ENCODE data around the gene RFX4. TPM values are rescaled to one million over a fixed set of nuclear protein-coding genes. Genes with fewer than 3 reads are reported as not detected.

RFX4 gene
- total RNA-seq, 2 experiments from 2014 or later, result not detected

DNA sequence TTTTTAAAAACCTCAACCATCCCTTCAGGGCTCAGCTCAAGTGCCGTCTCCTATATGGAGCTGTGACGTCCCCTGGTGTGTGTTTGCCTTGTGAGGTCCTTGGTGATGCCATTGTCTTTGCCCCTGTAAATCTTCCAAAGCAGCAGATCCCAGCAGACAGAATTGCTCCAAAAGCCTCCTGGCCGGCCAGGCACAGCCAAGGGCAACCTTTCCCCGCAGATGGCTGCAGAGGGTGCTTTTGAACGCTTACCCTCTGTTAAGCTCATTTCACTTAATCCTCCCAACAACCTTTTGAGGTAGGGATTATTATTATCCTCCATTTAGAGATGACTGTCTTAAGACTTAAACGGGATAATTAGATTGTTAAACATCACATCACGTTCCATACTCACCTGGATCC lies 51.4 kb downstream of the RFX4 start:
- Histone ChIP-seq H3K4me1 (ENCODE audit: insufficient read depth, low read length, poor library complexity, severe bottlenecking) (no peaks in the 10 kb centered on the region), H2AFZ (ENCODE audit: low read length) (no peak overlapping the region), H3K4me2 (ENCODE audit: low read length) (no peak overlapping the region), H3K27ac (ENCODE audit: low read depth, low read length, poor library complexity, severe bottlenecking) (no peak overlapping the region), H3K4me3 (ENCODE audit: low read depth, low read length, poor library complexity, severe bottlenecking) (no peak overlapping the region), H4K20me1 (ENCODE audit: insufficient read depth, low read length) (no peaks in the 10 kb centered on the region), H3K79me2 (ENCODE audit: insufficient read depth, low read depth, low read length) (no peaks in the 10 kb centered on the region), H3K9me3 (ENCODE audit: low read length) (no peaks in the 10 kb centered on the region), H3K36me3 (ENCODE audit: insufficient read depth, low read length) (no peaks in the 10 kb centered on the region), H3K9me2 (ENCODE audit: insufficient read depth, low read length) (no peaks in the 10 kb centered on the region)
- DNase-seq (ENCODE audit: low spot score), result no peak
- ChIA-PET POLR2A (interaction anchor here (0.6 kb wide), 1 partner anchor 10 kb away, joined by 4 read pairs; no protein-coding TSS in a partner anchor), CTCF (ENCODE audit: unreplicated experiment) (no interaction called here)
- intact Hi-C loops (cut with micrococcal nuclease; ENCODE audit: unreplicated experiment), result no loop called here
- TF ChIP-seq EZH2phosphoT487 (IDR thresholded peaks at IDR 0.05; ENCODE audit: borderline replicate concordance, low read depth, low read length), result no peak
- TF ChIP-seq, protein P1, sequence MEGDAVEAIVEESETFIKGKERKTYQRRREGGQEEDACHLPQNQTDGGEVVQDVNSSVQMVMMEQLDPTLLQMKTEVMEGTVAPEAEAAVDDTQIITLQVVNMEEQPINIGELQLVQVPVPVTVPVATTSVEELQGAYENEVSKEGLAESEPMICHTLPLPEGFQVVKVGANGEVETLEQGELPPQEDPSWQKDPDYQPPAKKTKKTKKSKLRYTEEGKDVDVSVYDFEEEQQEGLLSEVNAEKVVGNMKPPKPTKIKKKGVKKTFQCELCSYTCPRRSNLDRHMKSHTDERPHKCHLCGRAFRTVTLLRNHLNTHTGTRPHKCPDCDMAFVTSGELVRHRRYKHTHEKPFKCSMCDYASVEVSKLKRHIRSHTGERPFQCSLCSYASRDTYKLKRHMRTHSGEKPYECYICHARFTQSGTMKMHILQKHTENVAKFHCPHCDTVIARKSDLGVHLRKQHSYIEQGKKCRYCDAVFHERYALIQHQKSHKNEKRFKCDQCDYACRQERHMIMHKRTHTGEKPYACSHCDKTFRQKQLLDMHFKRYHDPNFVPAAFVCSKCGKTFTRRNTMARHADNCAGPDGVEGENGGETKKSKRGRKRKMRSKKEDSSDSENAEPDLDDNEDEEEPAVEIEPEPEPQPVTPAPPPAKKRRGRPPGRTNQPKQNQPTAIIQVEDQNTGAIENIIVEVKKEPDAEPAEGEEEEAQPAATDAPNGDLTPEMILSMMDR (conservative IDR thresholded peaks at IDR 0.05; ENCODE audit: low read length), result no peak
- no TSS peak for BruUV-seq (replicated peaks)

DNA sequence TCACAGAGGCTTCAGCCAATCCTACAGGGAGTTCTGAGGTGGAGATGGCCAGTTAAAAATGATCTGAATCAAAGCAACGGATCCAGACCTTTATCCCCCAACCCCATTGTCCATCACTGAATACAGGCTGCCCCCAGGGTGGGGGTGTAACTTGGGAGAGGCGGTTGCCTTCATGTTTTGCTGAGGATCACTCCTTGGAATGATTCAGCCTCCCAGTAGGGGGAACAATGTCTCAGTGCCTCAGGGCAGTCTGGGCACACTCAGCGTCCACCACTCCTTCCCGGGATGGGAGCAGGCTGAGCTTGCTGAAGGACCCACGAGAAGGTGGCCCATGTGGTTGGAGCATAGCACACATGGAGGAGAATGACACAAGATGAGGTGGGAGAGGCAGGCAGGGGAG lies 60.2 kb downstream of the RFX4 start:
- Histone ChIP-seq H2AFZ (ENCODE audit: low read length) (no peak overlapping the region), H3K36me3 (ENCODE audit: insufficient read depth, low read length) (no peaks in the 10 kb centered on the region), H3K79me2 (ENCODE audit: insufficient read depth, low read depth, low read length) (no peaks in the 10 kb centered on the region), H3K27ac (ENCODE audit: low read depth, low read length, poor library complexity, severe bottlenecking) (no peak overlapping the region), H4K20me1 (ENCODE audit: insufficient read depth, low read length) (no peaks in the 10 kb centered on the region), H3K4me3 (ENCODE audit: low read depth, low read length, poor library complexity, severe bottlenecking) (no peak overlapping the region), H3K4me2 (ENCODE audit: low read length) (no peak overlapping the region), H3K9me3 (ENCODE audit: low read length) (no peaks in the 10 kb centered on the region), H3K4me1 (ENCODE audit: insufficient read depth, low read length, poor library complexity, severe bottlenecking) (no peaks in the 10 kb centered on the region), H3K9me2 (ENCODE audit: insufficient read depth, low read length) (no peaks in the 10 kb centered on the region)
- intact Hi-C loops (cut with micrococcal nuclease; ENCODE audit: unreplicated experiment), result no loop called here
- ChIA-PET CTCF (ENCODE audit: unreplicated experiment) (no interaction called here), POLR2A (no interaction called here)
- DNase-seq (ENCODE audit: low spot score), result no peak
- BruUV-seq (replicated peaks), result no TSS peak
- TF ChIP-seq, protein P1 (conservative IDR thresholded peaks at IDR 0.05; ENCODE audit: low read length), result no peak
- TF ChIP-seq EZH2phosphoT487 (IDR thresholded peaks at IDR 0.05; ENCODE audit: borderline replicate concordance, low read depth, low read length), result no peak

GRCh38 chr12:106644335-106645073 lies 61.7 kb downstream of the RFX4 start:
- CTCF ChIA-PET (ENCODE audit: unreplicated experiment), result no interaction called here
- intact Hi-C loops (cut with micrococcal nuclease; ENCODE audit: unreplicated experiment), result no loop called here
- H3K4me2 ChIP-seq (ENCODE audit: low read length), result no peak overlapping the region

More at GRCh38 chr12:106644335-106645073, 61.7 kb downstream of the RFX4 start:
- POLR2A ChIA-PET, result interaction anchor here (1.2 kb wide), 1 partner anchor 16 kb away, joined by 3 read pairs; no protein-coding TSS in a partner anchor
- no peak overlapping the region for H3K27ac ChIP-seq (ENCODE audit: low read depth, low read length, poor library complexity, severe bottlenecking)
- no peaks in the 10 kb centered on the region for H3K79me2 ChIP-seq (ENCODE audit: insufficient read depth, low read depth, low read length)
- BruUV-seq (replicated peaks), result no TSS peak
- no peaks in the 10 kb centered on the region for H4K20me1 ChIP-seq (ENCODE audit: insufficient read depth, low read length)
- H3K9me2 ChIP-seq (ENCODE audit: insufficient read depth, low read length), result no peaks in the 10 kb centered on the region
- TF ChIP-seq, protein P1 (conservative IDR thresholded peaks at IDR 0.05; ENCODE audit: low read length), result no peak
- TF ChIP-seq EZH2phosphoT487 (IDR thresholded peaks at IDR 0.05; ENCODE audit: borderline replicate concordance, low read depth, low read length), result no peak
- H3K4me1 ChIP-seq (ENCODE audit: insufficient read depth, low read length, poor library complexity, severe bottlenecking), result no peaks in the 10 kb centered on the region
- no peaks in the 10 kb centered on the region for H3K9me3 ChIP-seq (ENCODE audit: low read length)
- no peak overlapping the region for H2AFZ ChIP-seq (ENCODE audit: low read length)
- no peak overlapping the region for H3K4me3 ChIP-seq (ENCODE audit: low read depth, low read length, poor library complexity, severe bottlenecking)
- DNase-seq (ENCODE audit: low spot score), result no peak
- H3K36me3 ChIP-seq (ENCODE audit: insufficient read depth, low read length), result no peaks in the 10 kb centered on the region
